ENCODE measurements around the gene OR13H1.

Gene OR13H1

DNA sequence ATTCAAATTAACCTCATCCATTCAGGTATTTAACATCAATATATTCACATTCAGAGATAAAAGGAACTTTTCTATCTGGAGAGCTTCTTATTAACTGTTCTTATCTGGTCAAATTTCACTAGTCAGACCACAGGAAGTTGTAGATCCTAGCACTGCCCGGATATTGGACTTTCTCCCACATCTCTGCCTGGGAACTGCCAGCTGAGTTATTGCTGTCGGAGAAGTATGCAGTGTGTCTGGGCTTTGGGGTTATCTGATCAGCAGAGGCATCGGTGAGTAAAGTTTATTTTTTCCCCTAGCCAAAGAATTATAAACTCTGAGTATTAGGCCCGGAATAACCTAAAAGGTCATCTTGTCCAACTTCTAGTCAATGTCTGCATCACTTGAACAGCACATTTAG, 45.1 kb downstream of the OR13H1 start:
- Histone ChIP-seq H3K9me2 (replicated peaks; ENCODE audit: low read depth, low read length) (no peaks in the 10 kb centered on the region), H3K4me3 (ENCODE audit: low read length, poor library complexity, severe bottlenecking) (no peak overlapping the region), H3K27me3 (ENCODE audit: insufficient read depth, low read length, poor library complexity, severe bottlenecking) (no peaks in the 10 kb centered on the region), H3K36me3 (ENCODE audit: insufficient read depth, low read length) (no peaks in the 10 kb centered on the region), H3K4me1 (ENCODE audit: insufficient read depth, low read length, poor library complexity, severe bottlenecking) (no peaks in the 10 kb centered on the region), H3F3A (ENCODE audit: low read depth) (no peaks in the 10 kb centered on the region), H3K9ac (ENCODE audit: low read depth, low read length, poor library complexity, severe bottlenecking) (no peak overlapping the region), H3K79me2 (ENCODE audit: insufficient read depth, low read length) (no peaks in the 10 kb centered on the region), H4K20me1 (ENCODE audit: insufficient read depth, low read length, poor library complexity, severe bottlenecking) (no peaks in the 10 kb centered on the region), H3K4me2 (ENCODE audit: low read depth, low read length, poor library complexity, severe bottlenecking) (no peak overlapping the region), H2AFZ (ENCODE audit: low read length) (no peak overlapping the region), H3K9me3 (ENCODE audit: insufficient read depth, low read depth, low read length) (no peaks in the 10 kb centered on the region)
- TF ChIP-seq CTCF (conservative IDR thresholded peaks at IDR 0.05; ENCODE audit: low read length) (no peak), EZH2phosphoT487 (IDR thresholded peaks at IDR 0.05; ENCODE audit: borderline replicate concordance) (no peak)
